Spinal cord (tissue), 10 donors: Measurements from ENCODE around the gene SLC50A1. TPM values are rescaled to one million over a fixed set of nuclear protein-coding genes. Genes with fewer than 3 reads are reported as not detected.

Source experiments
- DNase-seq, 6 donors: peaks; one replicate each; pipeline versions ENCODE4 v3.0.0 to v3.0.0-alpha.2; 2013 to 2015; ENCODE audit warnings: low spot score in 6 of 6, low read depth in 4 of 6
- H3K27ac ChIP-seq: one replicate; pipeline ENCODE4 v1.5.1; 2013; ENCODE audit warnings: low read depth, low read length, control low read depth
- H3K27me3 ChIP-seq: one replicate; pipeline ENCODE4 v1.6.1; 2013; ENCODE audit warnings: low read length; ENCODE audit not compliant: control insufficient read depth, insufficient read depth
- H3K36me3 ChIP-seq: one replicate; pipeline ENCODE4 v1.6.1; 2013; ENCODE audit warnings: low read length; ENCODE audit not compliant: control insufficient read depth, insufficient read depth
- H3K4me1 ChIP-seq: one replicate; pipeline ENCODE4 v1.6.1; 2013; ENCODE audit warnings: low read length; ENCODE audit not compliant: control insufficient read depth, insufficient read depth
- H3K4me3 ChIP-seq: one replicate; pipeline ENCODE4 v1.5.1; 2013; ENCODE audit warnings: low read depth, low read length, control low read depth
- H3K9me3 ChIP-seq: one replicate; pipeline ENCODE4 v1.6.1; 2013; ENCODE audit warnings: low read length; ENCODE audit not compliant: control insufficient read depth, insufficient read depth
- WGBS: methylation state at CpG from one replicate; pipeline ENCODE4 v1.1.5; 2013; ENCODE audit warnings: missing lambda C conversion rate; ENCODE audit not compliant: insufficient coverage; 5-methylcytosine and 5-hydroxymethylcytosine counted together
- polyA plus RNA-seq, 2 donors: library from polyadenylated mRNA; unstranded; fragments of 120-200 nt; gene quantifications; one replicate each; pipeline ENCODE4 v1.2.1, GENCODE V29; 2013; ENCODE audit not compliant: insufficient read length in 2 of 2
- small RNA-seq: library from RNA; depleted of rRNA; stranded (forward); fragments of <200 nt; gene quantifications from one replicate; pipeline ENCODE3, GENCODE V24; 2014; ENCODE audit warnings: low replicate concordance
- total RNA-seq, 2 donors: library from RNA; depleted of rRNA in 1 of 2; stranded (reverse); fragments of 120-200 nt in 1 of 2; fragments of >200 nt in 1 of 2; gene quantifications; one replicate each; pipeline versions ENCODE4 v1.2.3 to v1.2.4, GENCODE V29; 2013 to 2014
- donor health status: healthy.

Gene SLC50A1
- total and polyA plus RNA-seq, 4 donors = 12.1 to 35.8 (median 22.6) TPM

- H3K27ac ChIP-seq = no peak overlapping the region
- no peak for DNase-seq
- H3K4me1 ChIP-seq = peaks cover 8% of the 10 kb centered on the region
- H3K36me3 ChIP-seq = peaks cover 40% of the 10 kb centered on the region
- no peaks in the 10 kb centered on the region for H3K9me3 ChIP-seq
- H3K4me3 ChIP-seq = no peak overlapping the region
- no peaks in the 10 kb centered on the region for H3K27me3 ChIP-seq
- 72% methylated on average over 14 of the region's 14 CpGs for WGBS
Measured at GRCh38 chr1:155186794-155187455, 51.3 kb downstream of the SLC50A1 start.

DNA sequence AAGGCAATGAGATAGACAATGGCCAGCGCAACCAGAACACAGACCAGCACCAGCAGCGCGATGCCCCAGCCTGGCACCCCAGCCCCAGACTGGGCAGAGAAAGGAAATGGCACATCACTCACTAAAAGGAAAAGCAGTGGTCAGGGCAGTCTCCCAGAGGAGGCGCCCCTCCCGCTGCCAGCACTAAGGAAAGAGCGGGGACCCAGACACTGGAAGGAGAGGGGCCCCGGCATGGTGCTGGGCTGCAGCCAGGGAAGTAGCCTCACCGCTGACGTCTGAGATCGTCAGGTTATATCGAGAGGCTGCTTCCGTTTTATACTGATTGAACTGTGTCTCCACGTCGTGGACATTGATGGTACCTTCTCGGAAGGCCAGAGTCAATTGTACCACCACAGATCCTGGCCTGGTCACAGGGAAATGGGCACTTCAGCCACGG, 51.8 kb downstream of the SLC50A1 start:
- H3K4me3 ChIP-seq = no peak overlapping the region
- H3K27me3 ChIP-seq = no peaks in the 10 kb centered on the region
- H3K4me1 ChIP-seq = peaks cover 9% of the 10 kb centered on the region
- DNase-seq = no peak
- H3K27ac ChIP-seq = no peak overlapping the region
- no peaks in the 10 kb centered on the region for H3K9me3 ChIP-seq
- H3K36me3 ChIP-seq = peaks cover 35% of the 10 kb centered on the region
- WGBS = 70% methylated on average over 16 of the region's 16 CpGs

DNA sequence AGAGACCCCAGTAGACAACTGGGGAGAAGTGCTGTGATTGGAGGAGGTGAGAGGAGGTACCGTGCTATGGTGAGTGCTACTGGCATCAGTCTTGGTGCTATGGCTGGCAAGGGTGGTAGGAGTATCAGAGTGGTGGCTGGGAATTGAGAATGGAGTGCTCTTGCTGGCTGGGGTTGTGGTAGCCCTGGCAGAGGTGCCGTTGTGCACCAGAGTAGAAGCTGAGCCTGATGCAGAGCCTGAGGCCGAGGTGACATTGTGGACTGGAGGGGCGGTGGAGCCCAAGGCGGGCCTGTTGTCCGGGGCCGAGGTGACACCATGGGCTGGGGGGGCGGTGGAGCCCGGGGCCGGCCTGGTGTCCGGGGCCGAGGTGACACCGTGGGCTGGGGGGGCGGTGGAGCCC, 52.6 kb downstream of the SLC50A1 start:
- H3K27me3 ChIP-seq = no peaks in the 10 kb centered on the region
- whole genome bisulfite sequencing = 85% methylated on average over 10 of the region's 14 CpGs
- no peaks in the 10 kb centered on the region for H3K9me3 ChIP-seq
- H3K27ac ChIP-seq = no peak overlapping the region
- H3K36me3 ChIP-seq = peaks cover 27% of the 10 kb centered on the region
- peaks cover 17% of the 10 kb centered on the region for H3K4me1 ChIP-seq
- no peak overlapping the region for H3K4me3 ChIP-seq
- DNase-seq = no peak

Small RNA genes lying within 50 kb of the gene (small RNA-seq; reads per million reads assigned to genes)
- gene HMGN2P18 (not detected), gene RF00019 (not detected)

Other genes starting within 250 kb of the SLC50A1 start
- 10 to 100 TPM; 10.6 to 15.3 TPM for gene PMVK, start 199.1 kb upstream of the SLC50A1 start, total RNA-seq
- gene PMVK, start 199.1 kb upstream of the SLC50A1 start, polyA plus RNA-seq = 10 to 100 TPM; 43.2 to 45.3 TPM
- 100 to 1,000 TPM in 1 of 2 donors, 10 to 100 TPM in 1; 57.5 to 143 TPM for gene PBXIP1, start 179.8 kb upstream of the SLC50A1 start, total RNA-seq
- 10 to 100 TPM; 66.7 to 67.8 TPM for gene PBXIP1, start 179.8 kb upstream of the SLC50A1 start, polyA plus RNA-seq
- gene PYGO2, start 174.1 kb upstream of the SLC50A1 start, total RNA-seq = 10 to 100 TPM; 12.7 to 24.7 TPM
- 10 to 100 TPM; 31.6 to 34.3 TPM for gene PYGO2, start 174.1 kb upstream of the SLC50A1 start, polyA plus RNA-seq
- 10 to 100 TPM; 28.5 to 99.2 TPM for gene SHC1, start 165.1 kb upstream of the SLC50A1 start, total RNA-seq
- 10 to 100 TPM; 26.4 to 47.2 TPM for gene SHC1, start 165.1 kb upstream of the SLC50A1 start, polyA plus RNA-seq
- 10 to 100 TPM; 25.9 to 64.8 TPM for gene CKS1B, start 161.2 kb upstream of the SLC50A1 start, total RNA-seq
- gene CKS1B, start 161.2 kb upstream of the SLC50A1 start, polyA plus RNA-seq = 10 to 100 TPM; 37.6 to 41.1 TPM
- 10 to 100 TPM; 14.6 to 32.0 TPM for gene FLAD1, start 152.5 kb upstream of the SLC50A1 start, total RNA-seq
- 10 to 100 TPM; 33.5 to 36.9 TPM for gene FLAD1, start 152.5 kb upstream of the SLC50A1 start, polyA plus RNA-seq
- under 1 TPM in 1 of 2 donors, not detected in 1; 0.22 TPM for gene LENEP, start 142.3 kb upstream of the SLC50A1 start, total RNA-seq
- under 1 TPM in 1 of 2 donors, not detected in 1; 0.39 TPM for gene LENEP, start 142.3 kb upstream of the SLC50A1 start, polyA plus RNA-seq
- gene ZBTB7B, start 133.1 kb upstream of the SLC50A1 start, total RNA-seq = 10 to 100 TPM in 1 of 2 donors, 1 to 10 TPM in 1; 7.3 to 10.7 TPM
- 1 to 10 TPM; 8.7 to 9.0 TPM for gene ZBTB7B, start 133.1 kb upstream of the SLC50A1 start, polyA plus RNA-seq
- 1 to 10 TPM in 1 of 2 donors, under 1 TPM in 1; 0.10 to 1.0 TPM for gene DCST2, start 102.1 kb upstream of the SLC50A1 start, total RNA-seq
- gene DCST2, start 102.1 kb upstream of the SLC50A1 start, polyA plus RNA-seq = 1 to 10 TPM; 1.1 to 1.2 TPM
- not detected for gene DCST1, start 102.0 kb upstream of the SLC50A1 start, total RNA-seq
- under 1 TPM; 0.11 to 0.33 TPM for gene DCST1, start 102.0 kb upstream of the SLC50A1 start, polyA plus RNA-seq
- 10 to 100 TPM; 29.9 to 58.5 TPM for gene ADAM15, start 84.5 kb upstream of the SLC50A1 start, total RNA-seq
- 100 to 1,000 TPM in 1 of 2 donors, 10 to 100 TPM in 1; 73.1 to 100 TPM for gene ADAM15, start 84.5 kb upstream of the SLC50A1 start, polyA plus RNA-seq
- 10 to 100 TPM in 1 of 2 donors, 1 to 10 TPM in 1; 3.5 to 13.9 TPM for gene EFNA4, start 72.1 kb upstream of the SLC50A1 start, total RNA-seq
- 1 to 10 TPM; 5.1 to 6.8 TPM for gene EFNA4, start 72.1 kb upstream of the SLC50A1 start, polyA plus RNA-seq
- 10 to 100 TPM; 12.3 to 13.6 TPM for gene EFNA3, start 57.0 kb upstream of the SLC50A1 start, total RNA-seq
- 10 to 100 TPM; 46.6 to 50.6 TPM for gene EFNA3, start 57.0 kb upstream of the SLC50A1 start, polyA plus RNA-seq
- gene EFNA1, start 8.0 kb upstream of the SLC50A1 start, total RNA-seq = 10 to 100 TPM; 14.8 to 27.8 TPM
- gene EFNA1, start 8.0 kb upstream of the SLC50A1 start, polyA plus RNA-seq = 10 to 100 TPM; 17.9 to 23.3 TPM
- gene DPM3, start 4.7 kb downstream of the SLC50A1 start, total RNA-seq = 10 to 100 TPM; 16.2 to 46.6 TPM
- 10 to 100 TPM; 41.7 to 47.2 TPM for gene DPM3, start 4.7 kb downstream of the SLC50A1 start, polyA plus RNA-seq
- 100 to 1,000 TPM in 1 of 2 donors, 10 to 100 TPM in 1; 81.9 to 140 TPM for gene KRTCAP2, start 37.5 kb downstream of the SLC50A1 start, total RNA-seq
- 100 to 1,000 TPM; 130 to 132 TPM for gene KRTCAP2, start 37.5 kb downstream of the SLC50A1 start, polyA plus RNA-seq
- 1 to 10 TPM; 6.7 to 6.8 TPM for gene TRIM46, start 38.0 kb downstream of the SLC50A1 start, total RNA-seq
- 10 to 100 TPM; 29.5 to 37.6 TPM for gene TRIM46, start 38.0 kb downstream of the SLC50A1 start, polyA plus RNA-seq
- 10 to 100 TPM; 18.2 to 39.1 TPM for gene THBS3, start 72.0 kb downstream of the SLC50A1 start, total RNA-seq
- 10 to 100 TPM; 34.4 to 57.6 TPM for gene THBS3, start 72.0 kb downstream of the SLC50A1 start, polyA plus RNA-seq
- gene MTX1, start 72.8 kb downstream of the SLC50A1 start, total RNA-seq = 10 to 100 TPM; 15.8 to 43.1 TPM
- 10 to 100 TPM; 35.8 to 40.2 TPM for gene MTX1, start 72.8 kb downstream of the SLC50A1 start, polyA plus RNA-seq
- gene ENTREP3, start 119.6 kb downstream of the SLC50A1 start, total RNA-seq = 1 to 10 TPM; 8.5 to 9.8 TPM
- gene ENTREP3, start 119.6 kb downstream of the SLC50A1 start, polyA plus RNA-seq = 10 to 100 TPM; 30.6 to 42.5 TPM
- 10 to 100 TPM; 26.3 to 51.2 TPM for gene SCAMP3, start 126.5 kb downstream of the SLC50A1 start, total RNA-seq
- gene SCAMP3, start 126.5 kb downstream of the SLC50A1 start, polyA plus RNA-seq = 100 to 1,000 TPM in 1 of 2 donors, 10 to 100 TPM in 1; 89.1 to 103 TPM
- gene CLK2, start 137.7 kb downstream of the SLC50A1 start, total RNA-seq = 10 to 100 TPM; 25.2 to 42.6 TPM
- 10 to 100 TPM; 49.2 to 61.1 TPM for gene CLK2, start 137.7 kb downstream of the SLC50A1 start, polyA plus RNA-seq
- 1 to 10 TPM; 6.1 to 9.0 TPM for gene HCN3, start 141.6 kb downstream of the SLC50A1 start, total RNA-seq
- gene HCN3, start 141.6 kb downstream of the SLC50A1 start, polyA plus RNA-seq = 10 to 100 TPM; 28.6 to 36.0 TPM
- under 1 TPM; 0.11 to 0.20 TPM for gene PKLR, start 165.6 kb downstream of the SLC50A1 start, total RNA-seq
- gene PKLR, start 165.6 kb downstream of the SLC50A1 start, polyA plus RNA-seq = under 1 TPM; 0.14 to 0.15 TPM
- gene FDPS, start 173.0 kb downstream of the SLC50A1 start, total RNA-seq = 100 to 1,000 TPM; 144 to 249 TPM
- 100 to 1,000 TPM; 202 to 239 TPM for gene FDPS, start 173.0 kb downstream of the SLC50A1 start, polyA plus RNA-seq
- gene RUSC1, start 185.0 kb downstream of the SLC50A1 start, total RNA-seq = 10 to 100 TPM; 28.4 to 35.1 TPM
- gene RUSC1, start 185.0 kb downstream of the SLC50A1 start, polyA plus RNA-seq = 100 to 1,000 TPM; 121 to 129 TPM